Measurements from ENCODE around the gene KLK13.

KLK13 gene

GRCh38 chr19:51064534-51065220 lies at the start of gene KLK13:
KLK13 (minus strand) TSS chr19:51065092; CDS start chr19:51065067, 25 bp downstream.
- H3K27ac ChIP-seq = no peak within 1 kb of the TSS
- TF ChIP-seq ZFX (IDR thresholded peaks at IDR 0.05; ENCODE audit: borderline replicate concordance) (no peak), CTCF (IDR thresholded peaks at IDR 0.05) (no peak)

- H3K27ac ChIP-seq = no peak overlapping the region
- TF ChIP-seq ZFX (IDR thresholded peaks at IDR 0.05; ENCODE audit: borderline replicate concordance) (no peak), CTCF (IDR thresholded peaks at IDR 0.05) (no peak)
These were observed 49.3 kb upstream of the KLK13 start for GRCh38 chr19:51114087-51114729.

- no peak overlapping the region for H3K27ac ChIP-seq
- TF ChIP-seq ZFX (IDR thresholded peaks at IDR 0.05; ENCODE audit: borderline replicate concordance) = no peak
- peak; percentile 26; the same call in 1 of the 2 replicates for TF ChIP-seq CTCF (IDR thresholded peaks at IDR 0.05)
These were observed 46.7 kb upstream of the KLK13 start for GRCh38 chr19:51111606-51112005.

- no peak for TF ChIP-seq CTCF (IDR thresholded peaks at IDR 0.05)
- TF ChIP-seq ZFX (IDR thresholded peaks at IDR 0.05; ENCODE audit: borderline replicate concordance) = no peak
- no peak overlapping the region for H3K27ac ChIP-seq
These were observed 45.7 kb upstream of the KLK13 start for GRCh38 chr19:51110666-51110971.

GRCh38 chr19:51108805-51109146 lies 43.9 kb upstream of the KLK13 start:
- no peak for TF ChIP-seq CTCF (IDR thresholded peaks at IDR 0.05)
- no peak for TF ChIP-seq ZFX (IDR thresholded peaks at IDR 0.05; ENCODE audit: borderline replicate concordance)
- H3K27ac ChIP-seq = peak overlapping the region; percentile 63; the same call in 1 of the 2 replicates

GRCh38 chr19:51108066-51108804 lies 43.3 kb upstream of the KLK13 start, which contains the start of gene CTU1:
CTU1 (minus strand) TSS chr19:51108409; CDS start chr19:51104569, 3,840 bp downstream.
- peak within 1 kb of the TSS; percentile 63 for H3K27ac ChIP-seq
- TF ChIP-seq CTCF (IDR thresholded peaks at IDR 0.05) (0 out of 2 replicates have a peak, but pooled peaks have one; percentile 4), ZFX (IDR thresholded peaks at IDR 0.05; ENCODE audit: borderline replicate concordance) (no peak)

Data from 22Rv1 (cell line).